PC-9 (cell line): ENCODE results near the gene RGS7. TPM values are rescaled to one million over a fixed set of nuclear protein-coding genes. Genes with fewer than 3 reads are reported as not detected.
"Not testable (repeated sequence)": the region's sequence is repeated elsewhere in the genome, so short reads cannot be mapped to it uniquely, and the experiment has no call there.

Experiments used
- BruUV-seq: library from RNA; stranded (reverse); fragments of 400-500 nt; replicated peaks from 2 replicates; lab custom pipeline; 2021; lab: Mats Ljungman, UMichigan
- CTCF ChIA-PET: fragments of 300-600 bp; sonication (Branson Sonifier 250); formaldehyde crosslinking; loops from one replicate; lab custom pipeline; 2022; ENCODE audit warnings: antibody characterized with exemption; lab: Charles Lee
- POLR2A ChIA-PET: fragments of 300-600 bp; sonication (Branson Sonifier 250); formaldehyde crosslinking; loops from one replicate; lab custom pipeline; 2022; ENCODE audit warnings: antibody characterized with exemption; ENCODE audit not compliant: unreplicated experiment; lab: Charles Lee
- DNase-seq, 2 experiments: peaks; one replicate each; pipeline versions ENCODE4 v3.0.0 to v3.0.0-alpha.2; 2015 to 2022; ENCODE audit warnings: mixed read lengths in 1 of 2
- H2AFZ ChIP-seq: fragments of 200-600 bp; sonication (generic); 2 replicates; pipeline ENCODE4 v1.8.1; 2017; ENCODE audit warnings: antibody characterized with exemption
- H3F3A ChIP-seq: fragments of 200-600 bp; sonication (generic); 2 replicates; pipeline ENCODE4 v1.8.1; 2017; ENCODE audit warnings: antibody characterized with exemption, mild to moderate bottlenecking, low read depth; ENCODE audit not compliant: insufficient read depth
- H3K27ac ChIP-seq: fragments of 200-600 bp; sonication (generic); 2 replicates; pipeline ENCODE4 v1.6.1; 2016; ENCODE audit warnings: mixed run types
- H3K27me3 ChIP-seq: fragments of 200-600 bp; sonication (generic); 2 replicates; pipeline ENCODE4 v1.6.1; 2016; ENCODE audit warnings: low read depth, mixed run types; ENCODE audit not compliant: insufficient read depth
- H3K36me3 ChIP-seq: fragments of 200-600 bp; sonication (generic); 2 replicates; pipeline ENCODE4 v1.6.1; 2016; ENCODE audit warnings: low read depth, mixed run types
- H3K4me1 ChIP-seq: fragments of 200-600 bp; sonication (generic); replicated peaks from 2 replicates; pipeline ENCODE4 v1.6.1; 2016; ENCODE audit warnings: mixed run types; ENCODE audit not compliant: insufficient read depth
- H3K4me2 ChIP-seq: fragments of 200-600 bp; sonication (generic); 2 replicates; pipeline ENCODE4 v1.6.1; 2017; ENCODE audit warnings: mixed run types
- H3K4me3 ChIP-seq: fragments of 200-600 bp; sonication (generic); 2 replicates; pipeline ENCODE4 v1.6.1; 2016; ENCODE audit warnings: mixed run types
- H3K79me2 ChIP-seq: fragments of 200-600 bp; sonication (generic); 2 replicates; pipeline ENCODE4 v1.6.1; 2017; ENCODE audit warnings: low read depth, mixed run types
- H3K9me2 ChIP-seq: fragments of 200-600 bp; sonication (generic); 2 replicates; pipeline ENCODE4 v1.8.1; 2017; ENCODE audit warnings: mild to moderate bottlenecking; ENCODE audit not compliant: insufficient read depth
- H3K9me3 ChIP-seq: fragments of 200-600 bp; sonication (generic); 2 replicates; pipeline ENCODE4 v1.8.1; 2016; ENCODE audit warnings: low read depth; ENCODE audit not compliant: insufficient read depth
- H4K20me1 ChIP-seq: fragments of 200-600 bp; sonication (generic); 2 replicates; pipeline ENCODE4 v1.8.1; 2017; ENCODE audit not compliant: insufficient read depth
- EZH2 ChIP-seq: fragments of 200-600 bp; sonication (generic); IDR thresholded peaks from 2 replicates; pipeline ENCODE4 v1.8.0; 2017; ENCODE audit warnings: antibody characterized with exemption, low read depth
- intact Hi-C: fragments of 100-400 bp; cut with micrococcal nuclease; formaldehyde crosslinking; loops from one replicate; pipeline ENCODE4 v1.10.0; 2022; ENCODE audit not compliant: unreplicated experiment
- total RNA-seq: library from RNA; stranded (reverse); gene quantifications from 2 replicates; pipeline ENCODE4 v1.2.3, GENCODE V29; 2021
- TF ChIP-seq, protein P1 (sequence below): fragments of 200-600 bp; sonication (generic); conservative IDR thresholded peaks from 2 replicates; pipeline ENCODE4 v1.6.1; 2017; ENCODE audit warnings: mixed run types, antibody characterized with exemption, mild to moderate bottlenecking, moderate library complexity

RGS7 gene
- total RNA-seq, 1 experiment from 2014 or later: 5.8 TPM

DNA sequence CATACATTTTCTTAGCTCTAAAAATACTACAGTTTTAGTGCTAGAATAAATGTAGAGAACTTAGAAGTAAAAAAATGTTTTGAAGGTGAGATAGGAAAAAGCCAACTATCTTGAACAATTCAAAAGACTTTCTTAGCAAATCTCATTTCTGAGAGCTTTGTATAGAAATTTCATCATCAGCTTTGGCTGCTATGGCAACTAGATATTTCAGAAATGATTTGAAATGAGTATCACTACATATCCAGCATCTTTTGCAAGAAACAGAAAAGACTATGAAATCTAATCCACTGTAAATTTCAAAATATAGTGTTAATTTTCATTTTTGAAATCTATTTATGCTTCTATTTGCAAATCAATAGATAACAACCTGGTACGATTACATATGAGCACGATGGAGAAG lies 57.7 kb downstream of the RGS7 start:
- H3K27me3 ChIP-seq: peaks cover 7% of the 10 kb centered on the region; the same call in 1 of the 2 replicates
- no peaks in the 10 kb centered on the region for H3K9me2 ChIP-seq
- no peak overlapping the region for H3K4me3 ChIP-seq
- H3K27ac ChIP-seq: no peak overlapping the region
- ChIA-PET CTCF (no interaction called here), POLR2A (no interaction called here)
- H2AFZ ChIP-seq: no peak overlapping the region
- no peaks in the 10 kb centered on the region for H3K36me3 ChIP-seq
- DNase-seq: no peak
- no peaks in the 10 kb centered on the region for H3K4me1 ChIP-seq
- intact Hi-C loops: no loop called here
- H4K20me1 ChIP-seq: no peaks in the 10 kb centered on the region
- no peak for TF ChIP-seq EZH2
- TF ChIP-seq, protein P1, sequence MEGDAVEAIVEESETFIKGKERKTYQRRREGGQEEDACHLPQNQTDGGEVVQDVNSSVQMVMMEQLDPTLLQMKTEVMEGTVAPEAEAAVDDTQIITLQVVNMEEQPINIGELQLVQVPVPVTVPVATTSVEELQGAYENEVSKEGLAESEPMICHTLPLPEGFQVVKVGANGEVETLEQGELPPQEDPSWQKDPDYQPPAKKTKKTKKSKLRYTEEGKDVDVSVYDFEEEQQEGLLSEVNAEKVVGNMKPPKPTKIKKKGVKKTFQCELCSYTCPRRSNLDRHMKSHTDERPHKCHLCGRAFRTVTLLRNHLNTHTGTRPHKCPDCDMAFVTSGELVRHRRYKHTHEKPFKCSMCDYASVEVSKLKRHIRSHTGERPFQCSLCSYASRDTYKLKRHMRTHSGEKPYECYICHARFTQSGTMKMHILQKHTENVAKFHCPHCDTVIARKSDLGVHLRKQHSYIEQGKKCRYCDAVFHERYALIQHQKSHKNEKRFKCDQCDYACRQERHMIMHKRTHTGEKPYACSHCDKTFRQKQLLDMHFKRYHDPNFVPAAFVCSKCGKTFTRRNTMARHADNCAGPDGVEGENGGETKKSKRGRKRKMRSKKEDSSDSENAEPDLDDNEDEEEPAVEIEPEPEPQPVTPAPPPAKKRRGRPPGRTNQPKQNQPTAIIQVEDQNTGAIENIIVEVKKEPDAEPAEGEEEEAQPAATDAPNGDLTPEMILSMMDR: no peak
- H3K9me3 ChIP-seq: no peaks in the 10 kb centered on the region
- no peaks in the 10 kb centered on the region for H3K79me2 ChIP-seq
- no TSS peak for BruUV-seq
- no peak overlapping the region for H3K4me2 ChIP-seq
- no peaks in the 10 kb centered on the region for H3F3A ChIP-seq

DNA sequence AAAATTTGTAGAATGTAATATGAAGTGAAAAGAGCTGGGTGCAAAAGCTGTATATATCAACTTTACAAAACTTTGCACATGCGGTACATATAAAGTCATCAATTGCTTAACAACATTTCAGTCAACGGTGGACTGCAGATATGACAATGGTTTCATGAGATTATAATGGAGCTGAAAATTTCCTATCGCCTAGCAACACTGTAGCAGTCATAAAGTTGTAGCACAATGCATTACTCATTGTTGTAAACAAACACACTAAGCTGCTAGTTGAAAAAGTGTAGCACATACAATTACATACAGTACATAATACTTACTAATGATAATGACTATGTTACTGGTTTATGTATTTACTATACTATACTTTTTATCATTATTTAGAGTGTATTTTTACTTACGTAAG lies 64.0 kb downstream of the RGS7 start:
- ChIA-PET POLR2A (no interaction called here), CTCF (no interaction called here)
- no peak for TF ChIP-seq EZH2
- TF ChIP-seq, protein P1: no peak

DNA sequence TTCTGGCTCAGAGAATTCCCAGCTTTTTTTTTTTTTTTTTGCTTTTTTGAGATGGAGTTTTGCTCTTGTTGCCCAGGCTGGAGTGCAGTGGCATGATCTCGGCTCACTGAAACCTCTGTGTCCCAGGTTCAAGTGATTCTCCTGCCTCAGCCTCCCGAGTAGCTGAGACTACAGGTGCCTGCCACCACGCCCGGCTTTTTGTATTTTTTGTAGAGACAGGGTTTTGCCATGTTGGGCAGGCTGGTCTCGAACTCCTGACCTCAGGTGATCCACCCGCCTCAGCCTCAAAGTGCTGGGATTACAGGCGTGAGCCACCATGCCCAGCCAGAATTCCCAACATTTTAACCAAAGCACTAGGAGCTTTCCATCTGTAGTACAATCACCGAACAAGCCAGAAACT lies 65.5 kb downstream of the RGS7 start:
- CTCF ChIA-PET: not testable (repeated sequence)

More for the DNA sequence above, 64.0 kb downstream of the RGS7 start:
- no peak for DNase-seq
- Histone ChIP-seq H3K36me3 (no peaks in the 10 kb centered on the region), H3K4me1 (no peaks in the 10 kb centered on the region), H3K4me2 (no peak overlapping the region), H3K79me2 (no peaks in the 10 kb centered on the region), H3K4me3 (no peak overlapping the region), H2AFZ (no peak overlapping the region), H3K9me2 (no peaks in the 10 kb centered on the region), H4K20me1 (no peaks in the 10 kb centered on the region), H3K27ac (no peak overlapping the region), H3F3A (no peaks in the 10 kb centered on the region), H3K27me3 (peaks cover 10% of the 10 kb centered on the region; the same call in 1 of the 2 replicates), H3K9me3 (no peaks in the 10 kb centered on the region)
- intact Hi-C loops: no loop called here
- BruUV-seq: no TSS peak

DNA sequence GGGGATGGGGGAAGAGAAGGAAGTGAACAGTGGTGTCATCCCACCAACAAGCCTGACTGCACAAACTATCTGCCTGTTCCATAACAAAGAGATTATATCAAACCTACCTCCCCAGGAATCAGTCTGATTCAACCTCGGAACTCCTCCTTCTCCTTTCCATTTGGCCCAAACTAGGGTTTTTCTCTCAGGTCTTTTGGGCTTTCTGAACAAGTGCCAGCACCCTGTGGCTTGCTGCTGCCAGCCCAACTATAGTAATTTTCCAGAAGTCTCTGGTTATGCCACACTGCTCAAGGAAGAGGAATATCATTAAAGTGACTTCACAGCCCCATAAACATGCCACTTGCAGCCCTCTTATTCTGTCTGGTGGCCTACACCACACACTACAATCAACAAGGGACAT lies 70.5 kb downstream of the RGS7 start:
- Histone ChIP-seq H3F3A (no peaks in the 10 kb centered on the region), H3K27me3 (no peaks in the 10 kb centered on the region), H3K4me3 (no peak overlapping the region), H3K9me2 (no peaks in the 10 kb centered on the region), H3K36me3 (no peaks in the 10 kb centered on the region), H3K79me2 (no peaks in the 10 kb centered on the region), H3K4me1 (no peaks in the 10 kb centered on the region), H2AFZ (no peak overlapping the region), H3K27ac (no peak overlapping the region), H3K9me3 (no peaks in the 10 kb centered on the region), H3K4me2 (no peak overlapping the region), H4K20me1 (no peaks in the 10 kb centered on the region)
- intact Hi-C loops: no loop called here
- POLR2A ChIA-PET: no interaction called here
- TF ChIP-seq, protein P1: no peak
- no peak for TF ChIP-seq EZH2
- no TSS peak for BruUV-seq
- no peak for DNase-seq
- CTCF ChIA-PET: no interaction called here

More for the DNA sequence above, 65.5 kb downstream of the RGS7 start:
- BruUV-seq, H3K4me3 ChIP-seq, H3K79me2 ChIP-seq, H3K36me3 ChIP-seq, H3K9me2 ChIP-seq, H2AFZ ChIP-seq, POLR2A ChIA-PET, DNase-seq, H3K9me3 ChIP-seq, H3F3A ChIP-seq, intact Hi-C loops, H3K4me1 ChIP-seq, H4K20me1 ChIP-seq, H3K4me2 ChIP-seq, H3K27ac ChIP-seq: not testable (repeated sequence)
- H3K27me3 ChIP-seq: peaks cover 10% of the 10 kb centered on the region; the same call in 1 of the 2 replicates
